ENCODE results near the gene EFHD2.

GRCh38 chr1:15411593-15412137, 2.0 kb downstream of the EFHD2 start:
- TF ChIP-seq, protein P1, sequence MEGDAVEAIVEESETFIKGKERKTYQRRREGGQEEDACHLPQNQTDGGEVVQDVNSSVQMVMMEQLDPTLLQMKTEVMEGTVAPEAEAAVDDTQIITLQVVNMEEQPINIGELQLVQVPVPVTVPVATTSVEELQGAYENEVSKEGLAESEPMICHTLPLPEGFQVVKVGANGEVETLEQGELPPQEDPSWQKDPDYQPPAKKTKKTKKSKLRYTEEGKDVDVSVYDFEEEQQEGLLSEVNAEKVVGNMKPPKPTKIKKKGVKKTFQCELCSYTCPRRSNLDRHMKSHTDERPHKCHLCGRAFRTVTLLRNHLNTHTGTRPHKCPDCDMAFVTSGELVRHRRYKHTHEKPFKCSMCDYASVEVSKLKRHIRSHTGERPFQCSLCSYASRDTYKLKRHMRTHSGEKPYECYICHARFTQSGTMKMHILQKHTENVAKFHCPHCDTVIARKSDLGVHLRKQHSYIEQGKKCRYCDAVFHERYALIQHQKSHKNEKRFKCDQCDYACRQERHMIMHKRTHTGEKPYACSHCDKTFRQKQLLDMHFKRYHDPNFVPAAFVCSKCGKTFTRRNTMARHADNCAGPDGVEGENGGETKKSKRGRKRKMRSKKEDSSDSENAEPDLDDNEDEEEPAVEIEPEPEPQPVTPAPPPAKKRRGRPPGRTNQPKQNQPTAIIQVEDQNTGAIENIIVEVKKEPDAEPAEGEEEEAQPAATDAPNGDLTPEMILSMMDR (IDR thresholded peaks at IDR 0.05) = no peak
- TF ChIP-seq POLR2A (IDR thresholded peaks at IDR 0.05) = no peak
